ENCODE measurements around the gene EFHC1. TPM values are rescaled to one million over a fixed set of nuclear protein-coding genes. Genes with fewer than 3 reads are reported as not detected.

EFHC1 gene
- total RNA-seq, 2 donors from 2014 or later, result 11.5 to 17.4 TPM

DNA sequence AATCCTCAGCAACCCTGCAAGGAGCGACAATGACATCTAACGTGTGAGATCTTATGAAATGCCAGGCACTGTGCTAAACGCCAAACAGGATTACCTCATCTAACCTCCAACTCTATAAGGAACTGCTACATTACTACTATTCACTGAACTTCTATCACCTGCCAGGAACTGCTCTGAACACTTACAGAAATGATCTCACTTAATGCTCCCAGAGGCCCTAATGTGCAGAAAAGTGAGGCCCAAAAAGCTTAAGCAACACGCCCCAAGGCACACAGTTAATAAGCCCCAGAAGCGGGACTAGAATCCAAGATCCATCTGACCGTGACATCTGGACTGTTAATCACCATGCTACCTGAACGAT is 128.2 kb downstream of the EFHC1 start:
- 88 to 96% methylated on average over 7 of the region's 7 CpGs for WGBS, 2 donors
- TF ChIP-seq, protein P1, sequence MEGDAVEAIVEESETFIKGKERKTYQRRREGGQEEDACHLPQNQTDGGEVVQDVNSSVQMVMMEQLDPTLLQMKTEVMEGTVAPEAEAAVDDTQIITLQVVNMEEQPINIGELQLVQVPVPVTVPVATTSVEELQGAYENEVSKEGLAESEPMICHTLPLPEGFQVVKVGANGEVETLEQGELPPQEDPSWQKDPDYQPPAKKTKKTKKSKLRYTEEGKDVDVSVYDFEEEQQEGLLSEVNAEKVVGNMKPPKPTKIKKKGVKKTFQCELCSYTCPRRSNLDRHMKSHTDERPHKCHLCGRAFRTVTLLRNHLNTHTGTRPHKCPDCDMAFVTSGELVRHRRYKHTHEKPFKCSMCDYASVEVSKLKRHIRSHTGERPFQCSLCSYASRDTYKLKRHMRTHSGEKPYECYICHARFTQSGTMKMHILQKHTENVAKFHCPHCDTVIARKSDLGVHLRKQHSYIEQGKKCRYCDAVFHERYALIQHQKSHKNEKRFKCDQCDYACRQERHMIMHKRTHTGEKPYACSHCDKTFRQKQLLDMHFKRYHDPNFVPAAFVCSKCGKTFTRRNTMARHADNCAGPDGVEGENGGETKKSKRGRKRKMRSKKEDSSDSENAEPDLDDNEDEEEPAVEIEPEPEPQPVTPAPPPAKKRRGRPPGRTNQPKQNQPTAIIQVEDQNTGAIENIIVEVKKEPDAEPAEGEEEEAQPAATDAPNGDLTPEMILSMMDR (IDR thresholded peaks at IDR 0.05), result no peak
- no peak for TF ChIP-seq POLR2A (IDR thresholded peaks at IDR 0.05)
- intact Hi-C loops (cut with DNase I), result no loop called here
- Histone ChIP-seq H3K27ac (no peak overlapping the region), H3K4me1 (peaks cover 77% of the 10 kb centered on the region), H3K27me3 (no peaks in the 10 kb centered on the region), H3K4me3 (no peak overlapping the region), H3K36me3 (replicated peaks in 1 of 2; ENCODE audit: insufficient read depth in 1 of 2, low read depth in 2 of 2) (no peaks in the 10 kb centered on the region), H3K9me3 (no peaks in the 10 kb centered on the region)
- DNase-seq (no peak), ATAC-seq (no peak)

DNA sequence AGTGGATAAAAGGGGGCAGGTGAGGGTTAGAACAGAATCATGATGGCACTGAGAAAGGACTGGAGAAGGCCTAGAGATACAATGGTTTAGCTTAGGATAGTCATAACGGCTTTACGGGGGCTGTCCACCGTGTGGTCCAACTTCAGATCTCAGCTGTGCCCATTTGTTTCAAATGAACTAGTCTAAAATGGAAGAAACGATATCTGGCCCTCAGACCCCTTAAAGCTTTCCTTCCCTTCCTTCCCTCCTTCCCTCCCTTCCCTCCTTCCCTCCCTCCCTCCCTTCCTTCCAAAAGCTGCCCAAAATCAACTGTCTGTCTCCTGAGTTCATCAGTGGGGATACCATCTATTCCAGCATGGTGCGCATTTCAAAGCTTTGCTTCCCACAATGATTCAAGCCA is 128.9 kb downstream of the EFHC1 start:
- intact Hi-C loops (cut with DNase I), result no loop called here
- WGBS, 2 donors, result 95 to 96% methylated on average over 5 of the region's 5 CpGs
- no peak for ATAC-seq
- Histone ChIP-seq H3K4me3 (no peak overlapping the region), H3K27me3 (no peaks in the 10 kb centered on the region), H3K36me3 (replicated peaks in 1 of 2; ENCODE audit: insufficient read depth in 1 of 2, low read depth in 2 of 2) (no peaks in the 10 kb centered on the region), H3K4me1 (peaks cover 73% of the 10 kb centered on the region), H3K9me3 (no peaks in the 10 kb centered on the region), H3K27ac (no peak overlapping the region)
- no peak for DNase-seq
- no peak for TF ChIP-seq POLR2A (IDR thresholded peaks at IDR 0.05)
- TF ChIP-seq, protein P1 (IDR thresholded peaks at IDR 0.05), result no peak

DNA sequence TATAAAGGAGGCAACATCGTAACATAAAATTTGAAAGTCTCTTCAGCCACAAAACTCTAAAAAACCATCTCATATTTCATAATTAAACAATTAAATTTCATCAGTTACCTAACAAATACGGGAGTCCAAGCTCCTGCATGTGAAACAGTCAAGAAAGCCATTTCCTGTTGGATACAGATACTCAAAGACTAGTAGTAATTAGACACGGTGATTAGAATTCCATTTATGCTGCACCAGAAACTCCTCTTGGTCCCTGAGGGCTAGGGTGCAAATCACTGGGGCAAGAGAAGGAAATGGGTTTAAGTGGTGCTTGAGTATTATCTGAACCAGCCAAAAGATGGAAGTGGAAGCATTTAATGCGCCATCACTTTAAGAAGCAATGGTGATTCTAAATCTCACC is 129.3 kb downstream of the EFHC1 start:
- intact Hi-C loops (cut with DNase I), result no loop called here
- no peak overlapping the region for H3K4me3 ChIP-seq
- peaks cover 70% of the 10 kb centered on the region for H3K4me1 ChIP-seq
- no peak for DNase-seq
- H3K27ac ChIP-seq, result no peak overlapping the region
- no peaks in the 10 kb centered on the region for H3K9me3 ChIP-seq
- no peak for ATAC-seq
- H3K36me3 ChIP-seq (replicated peaks in 1 of 2; ENCODE audit: insufficient read depth in 1 of 2, low read depth in 2 of 2), result no peaks in the 10 kb centered on the region
- WGBS, 2 donors, result 68 to 83% methylated on average over 4 of the region's 4 CpGs
- TF ChIP-seq POLR2A (IDR thresholded peaks at IDR 0.05), result no peak
- TF ChIP-seq, protein P1 (IDR thresholded peaks at IDR 0.05), result no peak
- H3K27me3 ChIP-seq, result no peaks in the 10 kb centered on the region

DNA sequence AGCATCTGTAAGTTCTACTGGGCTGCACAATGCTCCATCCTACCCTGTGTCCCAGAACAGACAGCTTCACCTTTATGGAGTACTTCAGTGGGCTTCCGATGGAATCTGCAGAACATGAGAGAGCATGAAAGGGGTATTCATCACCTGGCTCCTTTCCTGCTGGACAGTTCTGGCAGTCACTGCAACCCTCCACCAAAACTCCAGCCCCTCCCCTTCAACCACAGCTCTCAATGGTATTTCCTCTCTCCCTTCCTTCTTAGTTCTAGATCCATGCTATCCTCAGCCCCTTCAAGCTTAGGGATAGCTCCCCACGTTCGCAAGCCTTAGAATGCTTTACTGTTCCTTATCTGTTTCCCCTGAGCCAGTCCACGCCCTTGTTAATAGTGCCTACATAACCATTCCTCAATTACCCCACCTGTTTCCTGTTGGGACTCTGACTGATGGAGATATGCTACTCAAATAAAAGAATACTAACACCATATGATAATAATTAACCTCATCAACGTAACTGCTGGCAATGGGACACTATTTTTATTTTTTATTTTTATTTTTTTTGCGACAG is 130.0 kb downstream of the EFHC1 start:
- Histone ChIP-seq H3K4me1 (peaks cover 64% of the 10 kb centered on the region), H3K27ac (peak overlapping the region in 1 of 4 donors; percentile 78), H3K4me3 (no peak overlapping the region), H3K9me3 (no peaks in the 10 kb centered on the region), H3K27me3 (no peaks in the 10 kb centered on the region), H3K36me3 (replicated peaks in 1 of 2; ENCODE audit: insufficient read depth in 1 of 2, low read depth in 2 of 2) (no peaks in the 10 kb centered on the region)
- ATAC-seq (peak; percentile 21), DNase-seq (no peak)
- TF ChIP-seq POLR2A (IDR thresholded peaks at IDR 0.05), result no peak
- TF ChIP-seq, protein P1 (IDR thresholded peaks at IDR 0.05), result no peak
- 35 to 39% methylated on average over 6 of the region's 6 CpGs for WGBS, 2 donors
- intact Hi-C loops (cut with DNase I), result no loop called here

DNA sequence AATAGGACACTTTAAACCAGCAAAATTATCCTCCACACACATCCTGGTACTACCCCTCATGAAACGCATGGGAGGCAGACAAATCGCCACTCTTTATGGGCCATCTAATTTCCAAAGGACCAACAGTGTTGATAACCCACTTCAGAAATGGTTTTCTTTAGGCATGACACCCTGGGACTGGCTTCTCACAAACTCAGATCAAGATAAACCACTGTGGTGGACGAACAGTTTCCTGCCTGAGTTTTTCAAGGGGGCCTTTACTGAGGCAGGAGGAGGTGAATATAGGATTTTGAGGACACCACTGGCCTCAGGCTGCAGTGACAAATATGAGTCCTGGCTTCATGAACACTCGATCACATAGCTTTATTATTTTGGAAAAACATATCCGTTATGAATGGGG is 130.7 kb downstream of the EFHC1 start:
- TF ChIP-seq, protein P1 (IDR thresholded peaks at IDR 0.05), result no peak
- TF ChIP-seq POLR2A (IDR thresholded peaks at IDR 0.05), result no peak
- peaks cover 56% of the 10 kb centered on the region for H3K4me1 ChIP-seq

More for the DNA sequence above, 130.7 kb downstream of the EFHC1 start:
- DNase-seq, result no peak
- no peak for ATAC-seq
- no peaks in the 10 kb centered on the region for H3K27me3 ChIP-seq
- H3K4me3 ChIP-seq, result no peak overlapping the region
- no peaks in the 10 kb centered on the region for H3K9me3 ChIP-seq
- H3K27ac ChIP-seq, result peak overlapping the region; percentile 32 to 78 (median 46)
- intact Hi-C loops (cut with DNase I), result no loop called here
- 47 to 50% methylated on average over 5 of the region's 5 CpGs for WGBS, 2 donors
- H3K36me3 ChIP-seq (replicated peaks in 1 of 2; ENCODE audit: insufficient read depth in 1 of 2, low read depth in 2 of 2), result no peaks in the 10 kb centered on the region
